HFF-Myc (cell line): ENCODE data around the gene TTLL3.
"Not testable (repeated sequence)": the region's sequence is repeated elsewhere in the genome, so short reads cannot be mapped to it uniquely, and the experiment has no call there.

Experiments
- DNase-seq: peaks from one replicate; pipeline ENCODE4 v3.0.0-alpha.2; 2011; ENCODE audit warnings: low read depth; ENCODE audit errors: extremely low read depth
- H3K4me3 ChIP-seq: replicated peaks from 2 replicates; pipeline ENCODE4 v1.5.1; 2011; ENCODE audit warnings: low read depth, mild to moderate bottlenecking, control low read depth, low read length
- CTCF ChIP-seq: IDR thresholded peaks from 2 replicates; pipeline ENCODE4 v1.5.1; 2012; ENCODE audit warnings: mild to moderate bottlenecking, low read depth, low read length, control low read depth; ENCODE audit errors: missing control alignments

The TTLL3 gene

GRCh38 chr3:9869955-9870354, 59.9 kb downstream of the TTLL3 start:
- no peak for DNase-seq
- no peak for TF ChIP-seq CTCF

GRCh38 chr3:9870978-9871377, 60.9 kb downstream of the TTLL3 start:
- no peak overlapping the region for H3K4me3 ChIP-seq
- DNase-seq: peak; percentile 51
- no peak for TF ChIP-seq CTCF

More at GRCh38 chr3:9869955-9870354, 59.9 kb downstream of the TTLL3 start:
- no peak overlapping the region for H3K4me3 ChIP-seq

GRCh38 chr3:9872067-9872466, 62.0 kb downstream of the TTLL3 start:
- DNase-seq, H3K4me3 ChIP-seq: not testable (repeated sequence)

- no peak for DNase-seq
- no peak overlapping the region for H3K4me3 ChIP-seq
- no peak for TF ChIP-seq CTCF
Measured at GRCh38 chr3:9875448-9875847, 65.4 kb downstream of the TTLL3 start.

GRCh38 chr3:9876255-9876654, 66.2 kb downstream of the TTLL3 start:
- not testable (repeated sequence) for DNase-seq, H3K4me3 ChIP-seq

GRCh38 chr3:9876991-9877390, 66.9 kb downstream of the TTLL3 start:
- no peak overlapping the region for H3K4me3 ChIP-seq
- no peak for DNase-seq
- TF ChIP-seq CTCF: no peak

- no peak for DNase-seq
- no peak for TF ChIP-seq CTCF
- no peak overlapping the region for H3K4me3 ChIP-seq
Measured at GRCh38 chr3:9878700-9879099, 68.6 kb downstream of the TTLL3 start.

GRCh38 chr3:9879830-9880549, 69.9 kb downstream of the TTLL3 start, which contains the start of gene CIDEC:
CIDEC (minus strand) TSS chr3:9880253; CDS start chr3:9878486, 1,767 bp downstream.
- DNase-seq: no peak
- no peak within 1 kb of the TSS for H3K4me3 ChIP-seq
- no peak for TF ChIP-seq CTCF
